CD14-positive monocyte (primary cell): ENCODE measurements around the gene RBMS3. TPM values are rescaled to one million over a fixed set of nuclear protein-coding genes. Genes with fewer than 3 reads are reported as not detected.

Source experiments
- DNase-seq, 3 donors: peaks; one replicate each; pipeline ENCODE4 v3.0.0-alpha.2; 2011 to 2022
- H2AFZ ChIP-seq: 2 replicates; pipeline ENCODE4 v1.6.0; 2012; ENCODE audit warnings: mild to moderate bottlenecking, low read depth, low read length, inconsistent platforms; ENCODE audit not compliant: insufficient read depth, poor library complexity, severe bottlenecking
- H3K27ac ChIP-seq, 2 donors: 1 replicate in 1 of 2; 2 replicates in 1 of 2; pipeline ENCODE4 v1.5.1; 2012 to 2013; ENCODE audit warnings: low read length in 2 of 2, control low read depth in 1 of 2, inconsistent platforms in 1 of 2, low read depth in 1 of 2, mild to moderate bottlenecking in 1 of 2
- H3K27me3 ChIP-seq, 2 donors: one replicate each; pipeline versions ENCODE4 v1.6.0 to v1.6.1; 2011 to 2013; ENCODE audit warnings: low read length in 2 of 2; ENCODE audit not compliant: control insufficient read depth in 2 of 2, insufficient read depth in 2 of 2
- H3K36me3 ChIP-seq, 2 donors: replicated peaks in 1 of 2; 1 replicate in 1 of 2; 2 replicates in 1 of 2; pipeline versions ENCODE4 v1.5.1 to v1.6.1; 2012 to 2013; ENCODE audit warnings: low read length in 2 of 2, control low read depth in 1 of 2, inconsistent platforms in 1 of 2, mild to moderate bottlenecking in 1 of 2; ENCODE audit not compliant: insufficient read depth in 2 of 2, control insufficient read depth in 1 of 2
- H3K4me1 ChIP-seq, 2 donors: 1 replicate in 1 of 2; 2 replicates in 1 of 2; pipeline versions ENCODE4 v1.5.1 to v1.6.1; 2012 to 2013; ENCODE audit warnings: low read length in 2 of 2, control low read depth in 1 of 2, inconsistent platforms in 1 of 2, mild to moderate bottlenecking in 1 of 2, moderate library complexity in 1 of 2; ENCODE audit not compliant: insufficient read depth in 2 of 2, control insufficient read depth in 1 of 2
- H3K4me2 ChIP-seq: replicated peaks from 2 replicates; pipeline ENCODE3; 2012; ENCODE audit warnings: low read length, moderate library complexity, mild to moderate bottlenecking; ENCODE audit not compliant: poor library complexity, severe bottlenecking; ENCODE audit errors: extremely low read depth
- H3K4me3 ChIP-seq, 3 experiments: fragments of 200-600 bp in 1 of 3; sonication (generic) in 1 of 3; replicated peaks in 1 of 3; 1 replicate in 2 of 3; 2 replicates in 1 of 3; pipeline ENCODE4 v1.5.1; 2011 to 2013; ENCODE audit warnings: low read length in 3 of 3, mild to moderate bottlenecking in 3 of 3, control low read depth in 2 of 3, low read depth in 2 of 3, inconsistent platforms in 1 of 3, moderate library complexity in 1 of 3
- H3K79me2 ChIP-seq: 2 replicates; pipeline ENCODE4 v1.6.0; 2012; ENCODE audit warnings: mild to moderate bottlenecking, control low read depth, inconsistent platforms, low read length, moderate library complexity; ENCODE audit not compliant: insufficient read depth
- H3K9ac ChIP-seq: 2 replicates; pipeline ENCODE4 v1.6.0; 2017; ENCODE audit warnings: low read length, mild to moderate bottlenecking; ENCODE audit not compliant: insufficient read depth, poor library complexity, severe bottlenecking
- H3K9me3 ChIP-seq, 2 donors: replicated peaks in 1 of 2; 1 replicate in 1 of 2; 2 replicates in 1 of 2; pipeline versions ENCODE4 v1.5.1 to v1.6.1; 2012 to 2013; ENCODE audit warnings: low read length in 2 of 2, control low read depth in 1 of 2; ENCODE audit not compliant: control insufficient read depth in 1 of 2, insufficient read depth in 1 of 2
- H4K20me1 ChIP-seq: 2 replicates; pipeline ENCODE4 v1.6.0; 2012; ENCODE audit warnings: mild to moderate bottlenecking, low read length, control low read depth, moderate library complexity; ENCODE audit not compliant: insufficient read depth
- H3K27ac Mint-ChIP-seq, 7 donors: one replicate each; pipeline ENCODE4 v1.8.0; 2020; ENCODE audit warnings: mild to moderate bottlenecking in 7 of 7, mixed read lengths in 7 of 7, moderate library complexity in 6 of 7, inconsistent platforms in 2 of 7
- H3K27me3 Mint-ChIP-seq, 3 donors: one replicate each; pipeline ENCODE4 v1.8.0; 2021 to 2022; ENCODE audit warnings: low read depth in 3 of 3, mild to moderate bottlenecking in 3 of 3, mixed read lengths in 3 of 3, moderate library complexity in 3 of 3, inconsistent platforms in 1 of 3
- H3K36me3 Mint-ChIP-seq, 2 donors: one replicate each; pipeline ENCODE4 v1.8.0; 2020; ENCODE audit warnings: mixed read lengths in 2 of 2, inconsistent platforms in 1 of 2, mild to moderate bottlenecking in 1 of 2
- H3K4me1 Mint-ChIP-seq: one replicate; pipeline ENCODE4 v1.8.0; 2020; ENCODE audit warnings: mild to moderate bottlenecking, mixed read lengths
- H3K4me3 Mint-ChIP-seq, 2 donors: one replicate each; pipeline ENCODE4 v1.8.0; 2020; ENCODE audit warnings: mild to moderate bottlenecking in 2 of 2, mixed read lengths in 2 of 2, moderate library complexity in 1 of 2
- H3K9me3 Mint-ChIP-seq, 7 donors: one replicate each; pipeline ENCODE4 v1.8.0; 2020 to 2022; ENCODE audit warnings: mixed read lengths in 7 of 7, mild to moderate bottlenecking in 6 of 7, moderate library complexity in 6 of 7, inconsistent platforms in 2 of 7
- CTCF ChIP-seq: fragments of 200-600 bp; IDR thresholded peaks from one replicate; pipeline ENCODE4 v1.8.0; 2022; ENCODE audit warnings: antibody characterized with exemption, mild to moderate bottlenecking
- WGBS: methylation state at CpG from one replicate; pipeline ENCODE4 v1.1.5; 2013; ENCODE audit warnings: missing lambda C conversion rate; ENCODE audit not compliant: insufficient coverage; 5-methylcytosine and 5-hydroxymethylcytosine counted together
- intact Hi-C, 2 donors: fragments of 100-400 bp; cut with micrococcal nuclease; formaldehyde crosslinking; loops; one replicate each; pipeline versions ENCODE4 v1.15.0 to v1.15.1; 2023
- polyA plus RNA-seq, 3 donors: library from polyadenylated mRNA; depleted of rRNA in 1 of 3; unstranded in 2 of 3; stranded (reverse) in 1 of 3; fragments of 300-500 nt in 2 of 3; fragments of >200 nt in 1 of 3; fragmentation: Illumina TruSeq in 2 of 3; gene quantifications; 1 replicate in 2 of 3; 2 replicates in 1 of 3; pipeline ENCODE4 v1.2.3, GENCODE V29; 2012 to 2021

Gene RBMS3
- polyA plus RNA-seq, 3 donors: not detected

DNA sequence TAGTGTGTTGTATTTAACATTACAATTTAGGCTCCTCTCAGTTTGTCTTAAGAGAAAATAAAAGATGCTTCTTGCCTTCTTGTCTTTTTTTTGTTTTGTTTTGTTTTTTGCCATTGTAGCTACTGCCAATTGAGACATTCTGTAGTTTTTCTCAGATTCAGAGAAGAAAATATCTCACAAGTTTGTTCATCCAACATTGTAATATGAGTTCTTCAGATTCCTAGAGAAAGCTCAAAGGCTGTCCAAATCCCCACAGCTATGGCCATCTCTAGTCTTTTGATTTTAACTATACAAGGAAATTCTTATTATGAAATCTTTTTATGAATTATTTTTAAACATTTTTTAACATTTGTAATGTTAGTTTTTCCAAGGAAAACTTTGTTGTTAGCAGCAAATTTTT is 264.7 kb downstream of the RBMS3 start:
- Histone ChIP-seq H3K4me3 (no peak overlapping the region), H4K20me1 (no peaks in the 10 kb centered on the region), H3K4me2 (no peak overlapping the region), H3K27me3 (no peaks in the 10 kb centered on the region), H3K9me3 (no peaks in the 10 kb centered on the region), H3K9ac (no peak overlapping the region), H3K36me3 (no peaks in the 10 kb centered on the region), H3K4me1 (no peaks in the 10 kb centered on the region), H2AFZ (no peak overlapping the region), H3K27ac (no peak overlapping the region), H3K79me2 (no peaks in the 10 kb centered on the region)
- H3K4me3 Mint-ChIP-seq: no peak overlapping the region
- no peak overlapping the region for H3K27ac Mint-ChIP-seq
- H3K4me1 Mint-ChIP-seq: no peaks in the 10 kb centered on the region
- peaks cover 0 to 2% (median 1%) of the 10 kb centered on the region in 3 donors for H3K27me3 Mint-ChIP-seq
- no peaks in the 10 kb centered on the region for H3K36me3 Mint-ChIP-seq
- DNase-seq: no peak
- TF ChIP-seq CTCF: no peak
- intact Hi-C loops: no loop called here
- H3K9me3 Mint-ChIP-seq: peaks cover 0 to 3% (median 0%) of the 10 kb centered on the region in 7 donors

- no CpG with 5 or more reads among the region's 3 CpGs for WGBS
- H3K4me3 Mint-ChIP-seq: no peak overlapping the region
- H3K27ac Mint-ChIP-seq: no peak overlapping the region
- no peaks in the 10 kb centered on the region for H3K36me3 ChIP-seq
- DNase-seq: no peak
- H3K9me3 Mint-ChIP-seq: peaks cover 0 to 3% (median 0%) of the 10 kb centered on the region in 7 donors
- no peaks in the 10 kb centered on the region for H3K4me1 Mint-ChIP-seq
- no peak overlapping the region for H3K4me2 ChIP-seq
- H3K9me3 ChIP-seq: no peaks in the 10 kb centered on the region
- H3K27me3 Mint-ChIP-seq: peaks cover 0 to 2% (median 1%) of the 10 kb centered on the region in 3 donors
- no peaks in the 10 kb centered on the region for H4K20me1 ChIP-seq
- no peak overlapping the region for H3K9ac ChIP-seq
- no peaks in the 10 kb centered on the region for H3K79me2 ChIP-seq
- H3K4me1 ChIP-seq: no peaks in the 10 kb centered on the region
- H3K27me3 ChIP-seq: no peaks in the 10 kb centered on the region
- H3K36me3 Mint-ChIP-seq: no peaks in the 10 kb centered on the region
- H2AFZ ChIP-seq: no peak overlapping the region
- H3K4me3 ChIP-seq: no peak overlapping the region
- no peak overlapping the region for H3K27ac ChIP-seq
- TF ChIP-seq CTCF: no peak
- intact Hi-C loops: no loop called here
These were observed 271.2 kb downstream of the RBMS3 start for GRCh38 chr3:29552051-29552450.
